ENCODE measurements around the gene CTXN1. TPM values are rescaled to one million over a fixed set of nuclear protein-coding genes. Genes with fewer than 3 reads are reported as not detected.

The CTXN1 gene
- total RNA-seq, 6 experiments from 2014 or later = 5.0 to 14.0 (median 5.4) TPM

DNA sequence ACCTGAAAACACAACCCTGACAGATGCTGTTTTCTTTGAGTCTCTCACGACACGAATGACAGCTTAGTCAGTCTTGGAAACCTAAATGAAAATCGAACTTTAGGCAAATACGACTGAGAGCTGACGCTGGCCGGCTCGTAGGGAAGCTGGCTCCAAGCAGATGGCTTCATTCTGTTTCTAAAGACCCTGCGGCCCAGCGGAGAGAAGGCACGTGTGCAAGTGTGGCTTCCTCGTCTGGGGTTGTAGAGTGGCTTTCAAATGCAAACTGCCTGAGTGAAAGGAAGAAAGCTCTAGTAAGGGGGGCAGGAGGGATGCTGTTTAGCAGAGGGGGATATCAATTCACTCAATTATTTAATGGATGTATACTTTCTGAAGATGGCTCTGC, 43.6 kb upstream of the CTXN1 start:
- H3K9me3 Mint-ChIP-seq = no peaks in the 10 kb centered on the region
- no peak overlapping the region for H3K27ac Mint-ChIP-seq
- H3K4me3 Mint-ChIP-seq = no peak overlapping the region

DNA sequence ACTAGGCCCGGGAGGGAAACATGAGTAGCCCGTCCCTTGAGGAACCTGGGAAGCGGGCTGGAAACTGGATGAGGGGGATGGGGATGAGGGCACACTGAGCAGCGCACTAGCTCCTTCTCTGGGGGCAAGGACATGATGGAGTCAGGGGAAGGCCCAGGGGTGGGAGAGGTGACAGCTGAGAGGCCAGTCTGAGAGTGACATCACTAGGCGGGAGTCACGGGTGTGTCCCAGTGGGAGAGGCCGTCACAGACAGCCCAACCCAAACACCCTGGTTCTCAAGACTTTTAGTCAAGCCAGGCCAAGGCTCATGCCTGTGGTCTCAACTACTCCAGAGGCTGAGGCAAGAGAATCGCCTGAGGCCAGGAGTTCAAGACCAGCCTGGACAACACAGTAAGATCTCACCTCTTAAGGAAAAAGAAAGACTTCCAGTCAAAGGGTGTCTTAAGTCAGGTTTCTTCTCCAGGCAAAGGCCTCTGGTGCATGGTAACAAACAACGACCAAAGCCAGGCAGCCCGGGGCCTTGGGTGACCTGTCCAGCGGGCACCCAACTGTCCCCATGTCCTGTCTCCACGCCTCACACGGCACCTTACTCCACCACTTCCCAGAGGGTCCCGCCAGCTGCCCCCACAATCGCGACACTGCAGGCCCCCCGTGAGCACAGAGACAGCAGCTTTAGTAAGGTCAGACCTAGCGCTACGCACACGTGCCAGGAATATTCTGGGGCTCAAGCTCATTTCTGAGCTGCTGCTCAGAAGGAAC, 43.0 kb upstream of the CTXN1 start:
- Mint-ChIP-seq H3K27me3 (ENCODE audit: insufficient read depth) (no peaks in the 10 kb centered on the region), H3K9me3 (no peaks in the 10 kb centered on the region), H3K36me3 (ENCODE audit: low read depth) (peaks cover 12% of the 10 kb centered on the region), H3K27ac (no peak overlapping the region), H3K4me1 (ENCODE audit: low read depth) (no peaks in the 10 kb centered on the region), H3K4me3 (no peak overlapping the region)
- TF ChIP-seq, protein P1, sequence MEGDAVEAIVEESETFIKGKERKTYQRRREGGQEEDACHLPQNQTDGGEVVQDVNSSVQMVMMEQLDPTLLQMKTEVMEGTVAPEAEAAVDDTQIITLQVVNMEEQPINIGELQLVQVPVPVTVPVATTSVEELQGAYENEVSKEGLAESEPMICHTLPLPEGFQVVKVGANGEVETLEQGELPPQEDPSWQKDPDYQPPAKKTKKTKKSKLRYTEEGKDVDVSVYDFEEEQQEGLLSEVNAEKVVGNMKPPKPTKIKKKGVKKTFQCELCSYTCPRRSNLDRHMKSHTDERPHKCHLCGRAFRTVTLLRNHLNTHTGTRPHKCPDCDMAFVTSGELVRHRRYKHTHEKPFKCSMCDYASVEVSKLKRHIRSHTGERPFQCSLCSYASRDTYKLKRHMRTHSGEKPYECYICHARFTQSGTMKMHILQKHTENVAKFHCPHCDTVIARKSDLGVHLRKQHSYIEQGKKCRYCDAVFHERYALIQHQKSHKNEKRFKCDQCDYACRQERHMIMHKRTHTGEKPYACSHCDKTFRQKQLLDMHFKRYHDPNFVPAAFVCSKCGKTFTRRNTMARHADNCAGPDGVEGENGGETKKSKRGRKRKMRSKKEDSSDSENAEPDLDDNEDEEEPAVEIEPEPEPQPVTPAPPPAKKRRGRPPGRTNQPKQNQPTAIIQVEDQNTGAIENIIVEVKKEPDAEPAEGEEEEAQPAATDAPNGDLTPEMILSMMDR (IDR thresholded peaks at IDR 0.05) = no peak
- DNase-seq = no peak

More for the DNA sequence above, 43.6 kb upstream of the CTXN1 start:
- TF ChIP-seq, protein P1 (IDR thresholded peaks at IDR 0.05) = no peak
- DNase-seq = no peak
- Mint-ChIP-seq H3K27me3 (ENCODE audit: insufficient read depth) (no peaks in the 10 kb centered on the region), H3K36me3 (ENCODE audit: low read depth) (peaks cover 14% of the 10 kb centered on the region), H3K4me1 (ENCODE audit: low read depth) (no peaks in the 10 kb centered on the region)

DNA sequence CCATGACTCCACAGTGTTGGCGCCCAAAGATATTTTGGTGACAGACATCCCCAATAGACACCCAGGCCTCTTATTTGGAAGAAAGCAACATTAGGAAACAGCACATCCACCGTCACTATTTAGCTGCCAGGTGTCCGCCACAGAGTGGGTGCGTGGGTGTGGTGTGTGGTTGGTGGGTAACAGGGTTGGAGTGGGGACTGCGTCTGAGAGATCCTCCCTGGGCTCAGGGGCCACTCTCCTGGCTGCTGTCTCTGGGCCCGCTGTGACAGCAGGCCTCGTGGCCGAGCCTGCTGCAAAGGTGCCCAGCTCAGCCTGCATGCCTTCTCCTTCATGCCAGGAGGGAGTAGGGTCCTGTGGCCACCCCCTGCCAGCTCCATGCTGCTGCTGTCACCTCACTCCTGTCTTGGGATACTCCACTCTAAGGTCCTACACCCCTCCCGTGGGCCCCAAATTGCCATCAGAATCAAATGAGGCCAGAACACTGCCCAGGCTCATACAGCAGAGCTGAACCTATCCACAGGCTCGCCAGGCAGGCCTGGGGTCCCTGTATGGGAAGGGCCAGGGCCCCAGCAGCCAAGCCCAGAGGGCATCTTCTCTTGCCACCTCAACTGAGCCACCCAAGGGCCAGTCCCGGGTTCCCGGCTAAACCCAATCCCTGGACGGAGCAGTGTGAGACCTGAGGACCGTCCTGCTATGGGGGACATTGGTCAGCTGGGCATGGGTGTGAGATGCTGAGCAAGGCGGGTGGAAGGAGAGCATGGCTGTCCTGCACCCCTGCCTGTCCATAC, 42.3 kb upstream of the CTXN1 start:
- no peak overlapping the region for H3K4me3 Mint-ChIP-seq
- H3K4me1 Mint-ChIP-seq (ENCODE audit: low read depth) = no peaks in the 10 kb centered on the region
- no peaks in the 10 kb centered on the region for H3K27me3 Mint-ChIP-seq (ENCODE audit: insufficient read depth)
- DNase-seq = no peak
- H3K27ac Mint-ChIP-seq = no peak overlapping the region
- TF ChIP-seq, protein P1 (IDR thresholded peaks at IDR 0.05) = no peak
- H3K36me3 Mint-ChIP-seq (ENCODE audit: low read depth) = 0 out of 2 replicates have a peak, but pooled peaks cover 6% of the 10 kb centered on the region
- H3K9me3 Mint-ChIP-seq = no peaks in the 10 kb centered on the region

DNA sequence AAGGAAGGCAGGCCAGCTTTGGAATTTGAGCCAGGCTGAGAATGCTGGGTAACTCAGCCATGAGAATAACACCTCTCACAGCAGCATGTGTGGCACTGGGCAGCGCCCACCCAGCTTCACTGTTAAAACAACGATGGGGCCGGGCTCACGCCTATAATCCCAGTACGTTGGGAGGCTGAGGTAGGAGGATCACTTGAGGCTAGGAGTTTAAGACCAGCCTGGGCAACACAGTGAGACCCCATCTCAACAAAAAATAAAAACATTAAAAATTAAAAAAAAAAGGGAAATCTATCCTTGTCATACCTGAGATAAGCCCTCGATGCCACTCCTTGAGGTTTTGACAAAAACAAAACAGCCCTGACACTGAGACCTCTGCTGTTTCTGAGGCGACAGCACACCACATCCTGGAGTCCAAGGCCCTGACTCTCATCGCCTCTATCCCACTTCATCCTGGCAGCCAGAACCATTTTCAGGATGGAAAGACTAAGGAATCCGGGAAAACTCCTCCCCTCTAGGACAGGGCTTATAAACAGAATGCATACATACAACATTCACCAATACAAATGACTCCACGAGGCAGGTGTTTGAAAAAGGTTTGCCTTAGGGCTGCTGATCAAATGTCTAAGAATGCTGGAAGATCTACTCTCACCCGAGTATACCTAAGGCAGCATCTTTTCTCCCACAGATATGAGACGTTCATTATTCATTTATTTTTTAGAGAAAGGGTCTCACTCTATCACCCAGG, 40.2 kb upstream of the CTXN1 start:
- Mint-ChIP-seq H3K9me3 (no peaks in the 10 kb centered on the region), H3K27me3 (ENCODE audit: insufficient read depth) (no peaks in the 10 kb centered on the region), H3K27ac (no peak overlapping the region), H3K36me3 (ENCODE audit: low read depth) (peaks cover 12% of the 10 kb centered on the region), H3K4me3 (no peak overlapping the region), H3K4me1 (ENCODE audit: low read depth) (no peaks in the 10 kb centered on the region)
- no peak for DNase-seq
- TF ChIP-seq, protein P1 (IDR thresholded peaks at IDR 0.05) = no peak

DNA sequence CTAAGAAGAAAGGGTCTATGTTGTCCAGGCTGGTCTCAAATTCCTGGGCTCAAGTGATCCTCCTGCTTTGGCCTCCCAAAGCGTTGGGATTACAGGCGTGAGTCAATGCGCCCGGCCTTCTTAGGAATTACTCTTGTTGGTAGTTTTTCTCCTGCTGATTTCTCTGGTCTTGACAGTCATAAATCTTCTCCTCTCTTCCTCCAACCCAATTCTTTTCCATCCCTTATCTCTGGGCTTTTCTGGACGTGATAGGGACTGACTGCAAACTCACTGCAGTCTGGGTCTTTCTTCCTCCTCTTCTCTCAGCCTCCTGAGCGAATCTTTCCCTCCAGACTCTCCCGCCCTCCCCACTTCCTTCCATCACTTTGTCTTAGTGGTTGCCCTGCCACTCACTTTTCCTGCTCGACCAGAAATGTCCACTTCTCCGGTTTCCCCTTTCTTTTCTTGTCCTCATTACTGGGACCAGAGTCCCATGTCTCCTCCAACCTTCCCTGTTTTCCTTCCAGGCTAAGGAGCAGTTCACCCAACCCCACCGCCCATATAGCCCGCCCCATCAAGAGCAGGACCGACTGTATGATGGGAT, 39.4 kb upstream of the CTXN1 start:
- TF ChIP-seq, protein P1 (IDR thresholded peaks at IDR 0.05) = no peak
- H3K9me3 Mint-ChIP-seq = no peaks in the 10 kb centered on the region
- peaks cover 12% of the 10 kb centered on the region for H3K36me3 Mint-ChIP-seq (ENCODE audit: low read depth)
- H3K4me1 Mint-ChIP-seq (ENCODE audit: low read depth) = no peaks in the 10 kb centered on the region
- H3K4me3 Mint-ChIP-seq = no peak overlapping the region
- no peak overlapping the region for H3K27ac Mint-ChIP-seq
- no peak for DNase-seq
- no peaks in the 10 kb centered on the region for H3K27me3 Mint-ChIP-seq (ENCODE audit: insufficient read depth)
